ENCODE data around the gene POLR1F.
"Not testable (repeated sequence)": the region's sequence is repeated elsewhere in the genome, so short reads cannot be mapped to it uniquely, and the experiment has no call there.

The POLR1F gene

GRCh38 chr7:19708397-19709248 lies at the start of gene POLR1F:
Gene POLR1F, minus strand, starts transcription at chr7:19709037. Its CDS starts 21 bp downstream, at chr7:19709016.
- peak within 1 kb of the TSS; percentile 97 for H3K4me3 ChIP-seq (ENCODE audit: low read depth, low read length)

GRCh38 chr7:19754521-19755116 lies 45.8 kb upstream of the POLR1F start:
- H3K4me3 ChIP-seq (ENCODE audit: low read depth, low read length), result no peak overlapping the region

DNA sequence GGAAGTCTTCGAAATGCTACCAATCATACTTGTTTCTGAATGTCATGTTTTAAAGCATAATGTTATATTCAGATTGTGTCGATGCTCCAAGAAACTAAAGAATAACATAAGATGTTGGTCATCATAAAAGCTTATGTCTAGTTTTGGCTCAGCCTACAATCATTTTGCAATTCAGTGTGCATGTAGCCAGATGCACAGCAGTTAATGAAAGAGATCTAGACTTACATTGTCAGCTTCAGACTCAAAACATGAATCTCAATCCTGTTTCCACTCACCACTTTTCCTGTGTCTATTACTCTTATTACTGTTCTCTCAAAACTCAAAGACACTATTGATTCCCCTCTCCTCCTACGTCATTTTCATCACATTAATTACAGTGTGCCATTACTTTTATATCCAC lies 43.2 kb upstream of the POLR1F start:
- H3K4me3 ChIP-seq (ENCODE audit: low read depth, low read length), result no peak overlapping the region

DNA sequence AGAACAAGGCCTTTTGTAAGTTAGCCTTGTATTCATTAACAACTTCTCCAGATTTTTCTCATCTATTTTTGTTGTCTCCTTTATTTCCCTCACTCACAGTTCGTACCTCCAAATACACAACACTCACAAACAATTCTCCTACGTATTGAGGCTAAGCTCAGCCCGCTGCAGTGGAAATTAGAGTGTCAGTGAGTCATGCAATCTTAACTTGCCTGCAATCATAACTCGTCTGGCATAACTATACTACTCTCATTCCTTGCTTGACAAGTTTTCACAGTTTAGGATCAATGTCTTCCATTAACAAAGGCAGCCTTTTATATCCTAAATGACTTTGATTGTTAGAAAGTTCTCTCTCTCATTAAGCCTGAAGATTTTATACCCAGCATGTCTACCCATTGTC lies 40.8 kb upstream of the POLR1F start:
- no peak overlapping the region for H3K4me3 ChIP-seq (ENCODE audit: low read depth, low read length)

- no peak overlapping the region for H3K4me3 ChIP-seq (ENCODE audit: low read depth, low read length)
Observed at GRCh38 chr7:19747740-19748339, 39.0 kb upstream of the POLR1F start.

DNA sequence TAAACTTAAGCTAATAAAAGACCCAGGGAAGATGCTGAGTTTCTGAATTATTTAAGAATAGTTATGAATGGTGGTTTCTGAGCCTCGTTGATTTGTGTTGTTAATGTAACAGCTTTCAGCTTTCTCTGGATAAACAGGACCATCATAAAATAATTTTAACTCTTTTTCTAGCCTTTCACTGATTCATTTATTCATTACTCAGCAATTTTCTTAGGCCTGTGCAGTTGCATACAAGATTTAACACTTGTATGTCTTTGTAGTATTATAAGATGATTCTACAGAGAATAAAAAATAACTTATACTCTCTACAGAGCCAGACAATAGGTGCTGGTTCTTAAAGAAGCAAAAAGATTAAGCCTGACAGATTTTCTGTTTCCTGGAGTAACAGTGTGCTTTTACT lies 35.2 kb upstream of the POLR1F start:
- H3K4me3 ChIP-seq (ENCODE audit: low read depth, low read length), result no peak overlapping the region

DNA sequence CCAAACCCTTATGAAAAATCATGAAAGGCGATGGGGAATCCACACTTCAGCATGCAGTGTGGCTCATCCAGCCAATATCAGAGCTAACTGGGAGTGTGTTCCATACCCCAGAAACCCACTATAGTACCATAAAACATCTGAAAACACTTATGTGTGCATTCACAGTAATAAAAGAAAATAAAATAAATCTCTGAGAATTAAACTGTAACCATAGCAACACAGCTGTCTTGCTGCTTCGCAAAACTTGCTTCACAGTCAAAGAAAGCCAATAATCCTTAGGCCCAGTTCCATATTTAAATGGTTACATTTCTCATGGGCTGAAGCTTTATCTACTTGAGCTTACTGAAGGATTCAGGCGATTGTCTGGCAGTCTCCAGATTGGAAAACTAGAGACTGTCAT lies 19.9 kb upstream of the POLR1F start:
- H3K4me3 ChIP-seq (ENCODE audit: low read depth, low read length), result no peak overlapping the region

- H3K4me3 ChIP-seq (ENCODE audit: low read depth, low read length), result no peak overlapping the region
Observed at GRCh38 chr7:19725770-19726169, 16.9 kb upstream of the POLR1F start.

- H3K4me3 ChIP-seq (ENCODE audit: low read depth, low read length), result no peak overlapping the region
Observed at GRCh38 chr7:19715499-19715898, 6.7 kb upstream of the POLR1F start.

GRCh38 chr7:19713676-19714075 lies 4.8 kb upstream of the POLR1F start:
- no peak overlapping the region for H3K4me3 ChIP-seq (ENCODE audit: low read depth, low read length)

DNA sequence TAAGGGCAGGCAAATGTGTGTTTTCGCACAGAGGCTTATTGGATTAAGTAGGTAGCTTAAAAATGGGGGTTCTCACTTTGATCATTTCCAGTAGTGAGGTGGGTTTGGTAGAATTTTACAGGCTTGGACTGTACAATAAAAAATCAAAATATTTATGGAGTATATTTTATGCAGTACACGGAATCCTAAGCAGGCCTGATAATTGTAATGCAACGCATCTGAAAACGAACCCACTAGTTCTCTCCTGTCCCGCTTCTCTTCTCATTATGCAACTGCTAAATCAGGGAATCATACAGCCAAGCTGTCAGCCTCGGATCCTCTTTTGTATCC lies 377 bp upstream of the POLR1F start:
- H3K4me3 ChIP-seq (ENCODE audit: low read depth, low read length), result no peak overlapping the region

- no peak overlapping the region for H3K4me3 ChIP-seq (ENCODE audit: low read depth, low read length)
Observed at GRCh38 chr7:19707240-19707639, 1.6 kb downstream of the POLR1F start.

DNA sequence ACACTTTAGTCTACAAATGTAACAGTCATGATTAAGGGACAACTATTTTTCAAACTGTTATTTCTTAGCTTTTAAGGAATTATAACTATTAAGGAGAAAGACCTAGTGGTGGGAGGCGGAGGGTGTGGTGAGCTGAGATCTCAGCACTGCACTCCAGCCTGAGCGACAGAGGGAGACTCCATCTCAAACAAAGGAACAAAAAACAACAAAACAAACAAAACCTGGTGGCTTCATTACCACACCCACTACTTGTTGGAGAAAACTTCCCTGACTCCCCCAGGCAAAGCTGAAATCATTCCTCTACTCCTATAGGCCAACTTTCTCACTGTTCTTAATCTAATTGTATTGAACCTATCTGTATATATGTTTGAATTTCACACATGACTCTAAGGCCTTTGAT lies 3.2 kb downstream of the POLR1F start:
- H3K4me3 ChIP-seq (ENCODE audit: low read depth, low read length), result no peak overlapping the region

GRCh38 chr7:19701471-19701870 lies 7.4 kb downstream of the POLR1F start:
- H3K4me3 ChIP-seq (ENCODE audit: low read depth, low read length), result no peak overlapping the region

DNA sequence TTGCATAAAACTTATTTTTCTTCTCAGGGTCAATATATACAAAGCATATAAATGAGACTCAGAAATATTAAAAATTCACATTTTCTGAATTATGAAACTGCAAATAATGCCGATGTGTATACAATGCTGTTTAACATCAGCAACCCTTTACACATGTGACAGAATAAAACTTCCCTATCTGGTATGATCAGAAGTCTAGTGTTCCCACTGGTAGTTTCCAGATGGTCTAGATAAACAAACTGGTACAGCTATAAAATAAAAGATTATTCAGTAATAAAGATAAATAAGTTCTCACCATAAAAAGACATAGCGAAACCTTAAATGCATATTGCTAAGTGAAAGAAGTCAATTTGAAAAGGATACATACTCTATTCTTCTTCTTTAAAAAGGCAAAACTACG lies 7.9 kb downstream of the POLR1F start:
- no peak overlapping the region for H3K4me3 ChIP-seq (ENCODE audit: low read depth, low read length)

DNA sequence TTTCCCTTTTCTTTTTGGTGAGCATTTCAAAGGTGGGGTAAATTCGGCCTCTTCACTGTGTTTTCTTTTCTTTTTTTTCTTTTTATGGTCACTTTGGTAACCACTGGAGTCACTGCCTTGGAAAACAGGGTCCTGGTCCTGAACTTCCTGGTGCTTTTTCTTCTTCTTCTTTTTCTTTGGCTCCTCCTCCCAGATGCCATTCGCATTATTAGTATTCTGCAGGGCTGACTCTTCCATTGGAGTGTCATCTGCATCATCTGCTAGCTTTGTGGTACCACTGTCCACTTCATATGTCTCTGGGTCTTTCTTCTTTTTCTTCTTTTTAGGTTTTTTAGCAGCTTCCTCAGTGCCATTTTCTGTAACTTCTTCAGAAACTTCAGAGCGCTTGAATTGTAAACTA lies 10.5 kb downstream of the POLR1F start:
- H3K4me3 ChIP-seq (ENCODE audit: low read depth, low read length), result no peak overlapping the region

GRCh38 chr7:19696926-19697325 lies 11.9 kb downstream of the POLR1F start:
- H3K4me3 ChIP-seq (ENCODE audit: low read depth, low read length), result no peak overlapping the region

- no peak overlapping the region for H3K4me3 ChIP-seq (ENCODE audit: low read depth, low read length)
Observed at GRCh38 chr7:19692111-19692828, 16.6 kb downstream of the POLR1F start.

DNA sequence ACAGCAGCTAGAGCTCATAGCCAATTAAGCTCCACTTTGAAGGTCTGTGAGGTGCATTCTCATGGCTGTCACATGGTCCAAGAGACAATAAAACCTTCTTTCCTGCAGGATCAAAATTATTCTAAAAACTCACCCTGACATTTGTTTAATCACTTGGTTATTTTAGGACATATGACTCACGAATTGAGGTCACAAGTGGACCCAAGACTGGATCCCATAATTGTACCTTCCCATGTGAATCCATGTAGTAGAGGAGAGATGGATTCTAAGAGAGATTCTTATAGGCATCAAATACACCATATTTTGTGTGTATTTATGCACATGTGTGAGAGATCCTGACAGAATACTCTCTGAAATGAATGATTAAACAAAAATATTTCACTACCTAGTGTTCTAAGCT lies 18.1 kb downstream of the POLR1F start:
- H3K4me3 ChIP-seq (ENCODE audit: low read depth, low read length), result no peak overlapping the region

DNA sequence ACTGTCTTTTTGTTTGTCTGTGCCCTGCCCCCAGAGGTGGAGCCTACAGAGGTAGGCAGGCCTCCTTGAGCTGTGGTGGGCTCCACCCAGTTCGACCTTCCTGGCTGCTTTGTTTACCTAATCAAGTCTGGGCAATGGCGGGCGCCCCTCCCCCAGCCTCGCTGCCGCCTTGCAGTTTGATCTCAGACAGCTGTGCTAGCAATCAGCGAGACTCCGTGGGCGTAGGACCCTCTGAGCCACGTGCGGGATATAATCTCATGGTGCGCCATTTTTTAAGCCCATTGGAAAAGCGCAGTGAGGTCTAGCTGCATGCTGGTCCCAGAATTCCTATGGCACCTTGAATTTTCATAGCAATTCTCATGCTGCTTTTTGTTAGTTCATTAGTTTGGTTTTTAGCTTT lies 19.7 kb downstream of the POLR1F start:
- not testable (repeated sequence) for H3K4me3 ChIP-seq (ENCODE audit: low read depth, low read length)

- H3K4me3 ChIP-seq (ENCODE audit: low read depth, low read length), result no peak overlapping the region
Observed at GRCh38 chr7:19681596-19681995, 27.2 kb downstream of the POLR1F start.

- H3K4me3 ChIP-seq (ENCODE audit: low read depth, low read length), result no peak overlapping the region
Observed at GRCh38 chr7:19677180-19677579, 31.7 kb downstream of the POLR1F start.

Measured in iPS-11a (cell line).